Heart left ventricle (tissue), 16 donors: Measurements from ENCODE around the gene LRATD1. TPM values are rescaled to one million over a fixed set of nuclear protein-coding genes. Genes with fewer than 3 reads are reported as not detected.

Experiments used
- ATAC-seq, 4 donors: fragments of 200-7000 bp; cut with Tn5 transposase; one replicate each; pipeline ENCODE4 v1.9.1; 2020 to 2022; ENCODE audit warnings: moderate library complexity in 4 of 4, mild to moderate bottlenecking in 3 of 4, moderate number of reproducible peaks in 1 of 4
- DNase-seq, 5 donors: peaks; one replicate each; pipeline ENCODE4 v3.0.0-alpha.2; 2020
- H3K27ac ChIP-seq, 12 donors: fragments of 200-600 bp; sonication (generic) in 4 of 12; one replicate each; pipeline versions ENCODE4 v1.5.0 to v1.8.0; 2016 to 2022; ENCODE audit warnings: mild to moderate bottlenecking in 2 of 12
- H3K27me3 ChIP-seq, 9 donors: fragments of 200-600 bp; sonication (generic) in 2 of 9; one replicate each; pipeline versions ENCODE4 v1.5.1 to v1.8.0; 2016 to 2022; ENCODE audit warnings: mild to moderate bottlenecking in 3 of 9
- H3K36me3 ChIP-seq, 9 donors: fragments of 200-600 bp; sonication (generic) in 2 of 9; one replicate each; pipeline versions ENCODE4 v1.5.0 to v1.8.0; 2018 to 2022; ENCODE audit warnings: mild to moderate bottlenecking in 2 of 9
- H3K4me1 ChIP-seq, 12 donors: fragments of 200-600 bp; sonication (generic) in 4 of 12; one replicate each; pipeline versions ENCODE4 v1.5.0 to v1.8.0; 2016 to 2022; ENCODE audit warnings: mild to moderate bottlenecking in 3 of 12
- H3K4me3 ChIP-seq, 12 donors: fragments of 200-600 bp; sonication (generic) in 4 of 12; one replicate each; pipeline versions ENCODE4 v1.5.0 to v1.8.0; 2017 to 2022; ENCODE audit warnings: mild to moderate bottlenecking in 9 of 12, moderate library complexity in 4 of 12
- H3K9me3 ChIP-seq, 12 donors: fragments of 200-600 bp; sonication (generic) in 4 of 12; one replicate each; pipeline versions ENCODE4 v1.5.0 to v1.8.0; 2016 to 2022; ENCODE audit warnings: mild to moderate bottlenecking in 1 of 12
- POLR2A ChIP-seq, 2 donors: fragments of 450-650 bp; IDR thresholded peaks; one replicate each; pipeline ENCODE4 v1.6.1; 2017; ENCODE audit warnings: antibody characterized with exemption in 2 of 2, mild to moderate bottlenecking in 2 of 2, moderate library complexity in 2 of 2
- WGBS, 4 donors: extraction: QIAGEN DNeasy Blood & Tissue Kit in 2 of 4; methylation state at CpG; one replicate each; pipeline versions ENCODE4 v1.1.5 to v1.1.7; 2013 to 2018; 5-methylcytosine and 5-hydroxymethylcytosine counted together
- intact Hi-C, 10 donors: fragments of 100-400 bp; cut with DNase I; formaldehyde crosslinking; loops; one replicate each; pipeline versions ENCODE4 v1.11.1 to v1.14.2; 2022
- long read RNA-seq, 3 donors: library from polyadenylated mRNA; unstranded; transcript quantifications; one replicate each; pipeline ENCODE4 v2.0.0, GENCODE V29; 2020 to 2021
- polyA plus RNA-seq, 2 donors: library from polyadenylated mRNA; stranded (reverse); fragments of 200-250 nt; gene quantifications; one replicate each; pipeline ENCODE4 v1.2.3, GENCODE V29; 2013
- total RNA-seq, 9 donors: library from RNA; depleted of rRNA in 2 of 9; stranded (reverse); fragments of >200 nt in 2 of 9; fragmentation: NEBNext Ultra II Directional in 3 of 9; extraction: Animal tissue kit (Norgen Biotek cat#: 25700) in 3 of 9; gene quantifications; one replicate each; pipeline versions ENCODE4 v1.1.0 to v1.2.4, GENCODE V29; 2016 to 2023
- TF ChIP-seq, protein P1 (sequence below), 12 donors: fragments of 200-600 bp; sonication (generic) in 4 of 12; IDR thresholded peaks; one replicate each; pipeline versions ENCODE4 v1.5.0 to v1.8.0; 2018 to 2022; ENCODE audit warnings: antibody characterized with exemption in 12 of 12, mild to moderate bottlenecking in 5 of 12
- donor health status: ischemic (EF 13 %, LVEDD 7.1; RV severe dilation, severe dysfunction).
- donor health status: healthy with polysubstance abuse.
- donor health status: DM: no; HTN: yes; CAD: no.
- donor health status: DM: no; HTN: no; CAD: no.
- donor health status: ischemic (EF 25% LVEDD 6.9; RV normal size, moderate dysfunction).
- donor health status: ischemic (EF 25% LVEDD 5.7; RV mildly dilated, moderate dysfunction).
- donor health status: healthy.
- donor health status: DM: yes; HTN: yes; CAD: no.
- donor health status: ischemic (EF 35%, LVEDD 5.7; RV mildly dilated, moderate dysfunction).
- donor health status: nonischemic (EF 11% LVEDD 7.7; RV severe dilation, severe dysfunction).
- donor health status: DM: yes; HTN: yes; CAD: no.
- donor health status: PGD.
- donor health status: ischemic (EF 29% LVEDD 5.4; RV normal size, mild dysfunction).
- donor health status: nonischemic (EF 23%, LVEDD 6.1; RV moderate dilation, normal function).

The LRATD1 gene
- 1 to 10 TPM in 7 of 9 donors, under 1 TPM in 2; 0.07 to 4.6 (median 2.5) TPM for total RNA-seq
- under 1 TPM; 0.10 to 0.46 TPM for polyA plus RNA-seq
- long read RNA-seq, donor 1, full-length matches to known transcripts: 2 of 6 reads
- long read RNA-seq, donor 1, partial matches to known transcripts: 4 of 6 reads
- long read RNA-seq, donor 1, other reads (novel, unspliced or antisense): 0 of 6 reads
- long read RNA-seq, donor 2, transcript FAM84A-204 (2 exons, 2,053 nt): major isoform, 8 of 20 reads
- long read RNA-seq, donor 2, partial matches to known transcripts: 7 of 20 reads
- long read RNA-seq, donor 2, other reads (novel, unspliced or antisense): 5 of 20 reads
- long read RNA-seq, donor 3, partial matches to known transcripts: 0 of 1 reads
- long read RNA-seq, donor 3, other reads (novel, unspliced or antisense): 1 of 1 reads

DNA sequence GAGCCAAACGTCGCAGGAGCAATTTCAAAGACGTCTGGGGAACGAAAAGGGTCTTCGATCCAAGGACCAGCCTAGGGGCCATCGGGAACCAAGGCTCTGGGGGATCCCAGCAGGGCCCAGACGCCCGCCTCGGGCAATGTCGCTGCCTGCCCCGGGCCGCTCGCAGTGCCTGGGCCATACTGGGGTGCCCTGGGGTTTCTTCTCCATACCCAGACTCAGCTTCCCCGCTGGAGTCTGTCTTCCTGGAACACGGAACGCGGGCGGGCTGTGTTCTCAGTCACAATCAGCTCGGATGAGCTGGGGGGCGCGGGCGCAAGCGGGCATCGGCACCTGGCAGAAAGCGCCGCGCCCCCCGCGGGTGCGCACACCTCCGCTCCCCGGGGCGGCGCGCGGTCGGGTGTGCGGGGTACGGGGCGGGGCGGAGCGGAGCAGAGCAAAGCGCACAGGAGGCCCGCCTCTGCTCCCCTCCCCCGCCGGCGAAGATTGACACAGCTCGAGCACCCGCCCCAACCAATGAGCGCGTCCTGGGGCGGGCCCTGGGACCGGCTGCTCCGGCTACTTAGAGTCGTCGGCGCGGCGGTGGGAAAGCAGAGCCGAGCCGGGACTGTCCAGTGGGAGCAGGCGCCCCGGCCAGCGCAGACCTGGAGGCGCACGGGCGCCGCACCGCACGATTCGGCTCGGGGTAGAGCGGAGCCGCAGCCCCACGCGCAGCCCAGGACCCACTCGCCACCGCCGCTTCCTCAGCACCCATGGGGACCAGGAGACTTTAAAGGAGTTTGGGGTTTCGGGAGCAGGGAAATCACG lies at the start of gene LRATD1:
Gene LRATD1 (plus strand): TSS at position 585 of the 804 bp plus-strand sequence. CDS start 1,263 bp downstream, outside the sequence.
- peak; percentile 78 to 90 (median 89) for DNase-seq
- 2 to 3% (median 2%) methylated on average over 23 to 81 of the region's 81 CpGs for WGBS, 4 donors
- H3K9me3 ChIP-seq: no peaks in the 10 kb centered on the region

GRCh38 chr2:14583059-14583458 lies 49.5 kb upstream of the LRATD1 start:
- Histone ChIP-seq H3K27ac (no peak overlapping the region), H3K9me3 (no peaks in the 10 kb centered on the region), H3K36me3 (no peaks in the 10 kb centered on the region), H3K4me1 (no peaks in the 10 kb centered on the region), H3K4me3 (no peak overlapping the region), H3K27me3 (no peaks in the 10 kb centered on the region)
- no peak for TF ChIP-seq POLR2A (IDR thresholded peaks at IDR 0.05)
- TF ChIP-seq, protein P1, sequence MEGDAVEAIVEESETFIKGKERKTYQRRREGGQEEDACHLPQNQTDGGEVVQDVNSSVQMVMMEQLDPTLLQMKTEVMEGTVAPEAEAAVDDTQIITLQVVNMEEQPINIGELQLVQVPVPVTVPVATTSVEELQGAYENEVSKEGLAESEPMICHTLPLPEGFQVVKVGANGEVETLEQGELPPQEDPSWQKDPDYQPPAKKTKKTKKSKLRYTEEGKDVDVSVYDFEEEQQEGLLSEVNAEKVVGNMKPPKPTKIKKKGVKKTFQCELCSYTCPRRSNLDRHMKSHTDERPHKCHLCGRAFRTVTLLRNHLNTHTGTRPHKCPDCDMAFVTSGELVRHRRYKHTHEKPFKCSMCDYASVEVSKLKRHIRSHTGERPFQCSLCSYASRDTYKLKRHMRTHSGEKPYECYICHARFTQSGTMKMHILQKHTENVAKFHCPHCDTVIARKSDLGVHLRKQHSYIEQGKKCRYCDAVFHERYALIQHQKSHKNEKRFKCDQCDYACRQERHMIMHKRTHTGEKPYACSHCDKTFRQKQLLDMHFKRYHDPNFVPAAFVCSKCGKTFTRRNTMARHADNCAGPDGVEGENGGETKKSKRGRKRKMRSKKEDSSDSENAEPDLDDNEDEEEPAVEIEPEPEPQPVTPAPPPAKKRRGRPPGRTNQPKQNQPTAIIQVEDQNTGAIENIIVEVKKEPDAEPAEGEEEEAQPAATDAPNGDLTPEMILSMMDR (IDR thresholded peaks at IDR 0.05): no peak
- no peak for DNase-seq
- intact Hi-C loops: no loop called here
- peak in 1 of 4 donors; percentile 73 for ATAC-seq
- 49 to 93% (median 75%) methylated on average over 2 of the region's 2 CpGs for WGBS, 4 donors

More for the DNA sequence above, at the start of gene LRATD1:
- H3K36me3 ChIP-seq: no peaks in the 10 kb centered on the region
- H3K27me3 ChIP-seq: peaks cover 4 to 67% (median 28%) of the 10 kb centered on the region in 9 donors
- no peak within 1 kb of the TSS for H3K27ac ChIP-seq
- peak; percentile 88 to 92 (median 90) for ATAC-seq
- intact Hi-C loops: loop anchor here in 1 of 10 donors (10.0 kb wide), 2 partner anchors 522 to 942 kb away; no protein-coding TSS in a partner anchor
- TF ChIP-seq POLR2A (IDR thresholded peaks at IDR 0.05): peak; percentile 26 to 89
- TF ChIP-seq, protein P1 (IDR thresholded peaks at IDR 0.05): no peak
- peak within 1 kb of the TSS; percentile 33 to 64 (median 56) for H3K4me3 ChIP-seq
- H3K4me1 ChIP-seq: peaks cover 0 to 40% (median 20%) of the 10 kb centered on the region in 12 donors

GRCh38 chr2:14583802-14584201 lies 48.7 kb upstream of the LRATD1 start:
- H3K9me3 ChIP-seq: no peaks in the 10 kb centered on the region
- intact Hi-C loops: no loop called here
- H3K4me1 ChIP-seq: no peaks in the 10 kb centered on the region
- no peak overlapping the region for H3K4me3 ChIP-seq
- DNase-seq: no peak
- no peaks in the 10 kb centered on the region for H3K36me3 ChIP-seq
- no peak for ATAC-seq
- no peak overlapping the region for H3K27ac ChIP-seq
- no peaks in the 10 kb centered on the region for H3K27me3 ChIP-seq
- 36 to 48% (median 45%) methylated on average over 4 of the region's 4 CpGs for WGBS, 4 donors
- no peak for TF ChIP-seq POLR2A (IDR thresholded peaks at IDR 0.05)
- TF ChIP-seq, protein P1 (IDR thresholded peaks at IDR 0.05): no peak

- ATAC-seq: no peak
- no peak overlapping the region for H3K27ac ChIP-seq
- H3K4me3 ChIP-seq: no peak overlapping the region
- H3K36me3 ChIP-seq: no peaks in the 10 kb centered on the region
- no peak for TF ChIP-seq POLR2A (IDR thresholded peaks at IDR 0.05)
- TF ChIP-seq, protein P1 (IDR thresholded peaks at IDR 0.05): no peak
- DNase-seq: no peak
- H3K27me3 ChIP-seq: no peaks in the 10 kb centered on the region
- H3K4me1 ChIP-seq: no peaks in the 10 kb centered on the region
- H3K9me3 ChIP-seq: no peaks in the 10 kb centered on the region
- WGBS, 4 donors: 83 to 90% (median 86%) methylated on average over 4 of the region's 4 CpGs
- intact Hi-C loops: no loop called here
These were observed 45.4 kb upstream of the LRATD1 start for GRCh38 chr2:14587119-14587518.
